GM20431 (cell line): Measurements from ENCODE around the gene UBAC2.

Source experiments
- in situ Hi-C: fragments of 300-500 bp; cut with MseI, MboI; formaldehyde crosslinking; loops from one replicate; pipeline ENCODE4 v1.15.0; 2020; ENCODE audit warnings: low sequenced_read_pairs; ENCODE audit not compliant: unreplicated experiment

UBAC2 gene

GRCh38 chr13:99322297-99323103 lies 121.8 kb downstream of the UBAC2 start:
- in situ Hi-C loops, result no loop called here

GRCh38 chr13:99323488-99323887 lies 122.8 kb downstream of the UBAC2 start:
- in situ Hi-C loops, result no loop called here

- in situ Hi-C loops, result no loop called here
Observed at GRCh38 chr13:99326012-99326411, 125.4 kb downstream of the UBAC2 start.

GRCh38 chr13:99327126-99327525 lies 126.5 kb downstream of the UBAC2 start:
- in situ Hi-C loops, result no loop called here

GRCh38 chr13:99327761-99328160 lies 127.1 kb downstream of the UBAC2 start:
- in situ Hi-C loops, result no loop called here

- in situ Hi-C loops, result no loop called here
Observed at GRCh38 chr13:99329477-99329876, 128.8 kb downstream of the UBAC2 start.

- in situ Hi-C loops, result no loop called here
Observed at GRCh38 chr13:99330942-99331341, 130.3 kb downstream of the UBAC2 start.

- in situ Hi-C loops, result no loop called here
Observed at GRCh38 chr13:99331881-99332293, 131.2 kb downstream of the UBAC2 start.

GRCh38 chr13:99332456-99332855 lies 131.8 kb downstream of the UBAC2 start:
- in situ Hi-C loops, result no loop called here

GRCh38 chr13:99334221-99334620 lies 133.6 kb downstream of the UBAC2 start:
- in situ Hi-C loops, result no loop called here

- in situ Hi-C loops, result no loop called here
Observed at GRCh38 chr13:99335087-99335486, 134.4 kb downstream of the UBAC2 start.

- in situ Hi-C loops, result no loop called here
Observed at GRCh38 chr13:99335603-99336002, 134.9 kb downstream of the UBAC2 start.

GRCh38 chr13:99339230-99339721 lies 138.6 kb downstream of the UBAC2 start:
- in situ Hi-C loops, result no loop called here

GRCh38 chr13:99339736-99340397 lies 139.2 kb downstream of the UBAC2 start:
- in situ Hi-C loops, result no loop called here

- in situ Hi-C loops, result no loop called here
Observed at GRCh38 chr13:99340638-99341037, 140.0 kb downstream of the UBAC2 start.

GRCh38 chr13:99341969-99342722 lies 141.5 kb downstream of the UBAC2 start:
- in situ Hi-C loops, result no loop called here

- in situ Hi-C loops, result no loop called here
Observed at GRCh38 chr13:99342723-99343315, 142.2 kb downstream of the UBAC2 start.

- in situ Hi-C loops, result no loop called here
Observed at GRCh38 chr13:99344610-99345208, 144.1 kb downstream of the UBAC2 start.

- in situ Hi-C loops, result no loop called here
Observed at GRCh38 chr13:99345345-99345744, 144.7 kb downstream of the UBAC2 start.
